Omental fat pad (tissue), 4 donors: ENCODE measurements around the gene ROBO1. TPM values are rescaled to one million over a fixed set of nuclear protein-coding genes. Genes with fewer than 3 reads are reported as not detected.

ENCODE experiments used
- ATAC-seq: fragments of 150-250 bp; one replicate; pipeline ENCODE4 v1.9.1; 2016; ENCODE audit warnings: mild to moderate bottlenecking, moderate library complexity; ENCODE audit not compliant: low FRiP score
- DNase-seq: peaks from one replicate; pipeline ENCODE4 v3.0.0-alpha.2; 2019; ENCODE audit warnings: low spot score
- total RNA-seq, 4 donors: library from RNA; depleted of rRNA; stranded (reverse); fragments of >200 nt; gene quantifications; one replicate each; pipeline ENCODE4 v1.1.0, GENCODE V29; 2016
- TF ChIP-seq, protein P1 (sequence below), 3 donors: fragments of 450-650 bp; IDR thresholded peaks; one replicate each; pipeline ENCODE4 v1.5.1; 2016 to 2017; ENCODE audit warnings: antibody characterized with exemption in 3 of 3, mild to moderate bottlenecking in 3 of 3, moderate library complexity in 2 of 3

The ROBO1 gene
- total RNA-seq, 4 donors from 2014 or later = 13.7 to 34.2 (median 21.0) TPM

DNA sequence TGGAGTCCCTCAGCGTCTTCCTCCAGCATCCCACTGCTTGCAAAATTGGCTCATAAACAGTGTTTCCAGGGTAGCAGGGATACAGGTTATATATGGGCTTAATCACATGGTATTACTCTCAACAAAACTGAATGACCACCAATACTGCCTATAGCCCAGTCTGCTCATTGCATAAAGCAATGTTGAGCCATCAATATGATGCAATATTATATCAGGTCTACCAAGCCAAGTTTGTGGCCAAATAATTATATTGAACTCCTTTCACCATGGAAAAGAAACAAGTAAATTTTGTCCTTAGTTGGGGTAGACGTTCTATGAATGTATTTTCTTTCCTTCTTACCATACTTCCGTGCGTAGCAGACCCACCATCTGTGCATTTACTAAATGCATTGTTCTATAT lies 652.3 kb downstream of the ROBO1 start:
- DNase-seq (no peak), ATAC-seq (no peak)

GRCh38 chr3:79113876-79114275 lies 653.9 kb downstream of the ROBO1 start:
- TF ChIP-seq, protein P1, sequence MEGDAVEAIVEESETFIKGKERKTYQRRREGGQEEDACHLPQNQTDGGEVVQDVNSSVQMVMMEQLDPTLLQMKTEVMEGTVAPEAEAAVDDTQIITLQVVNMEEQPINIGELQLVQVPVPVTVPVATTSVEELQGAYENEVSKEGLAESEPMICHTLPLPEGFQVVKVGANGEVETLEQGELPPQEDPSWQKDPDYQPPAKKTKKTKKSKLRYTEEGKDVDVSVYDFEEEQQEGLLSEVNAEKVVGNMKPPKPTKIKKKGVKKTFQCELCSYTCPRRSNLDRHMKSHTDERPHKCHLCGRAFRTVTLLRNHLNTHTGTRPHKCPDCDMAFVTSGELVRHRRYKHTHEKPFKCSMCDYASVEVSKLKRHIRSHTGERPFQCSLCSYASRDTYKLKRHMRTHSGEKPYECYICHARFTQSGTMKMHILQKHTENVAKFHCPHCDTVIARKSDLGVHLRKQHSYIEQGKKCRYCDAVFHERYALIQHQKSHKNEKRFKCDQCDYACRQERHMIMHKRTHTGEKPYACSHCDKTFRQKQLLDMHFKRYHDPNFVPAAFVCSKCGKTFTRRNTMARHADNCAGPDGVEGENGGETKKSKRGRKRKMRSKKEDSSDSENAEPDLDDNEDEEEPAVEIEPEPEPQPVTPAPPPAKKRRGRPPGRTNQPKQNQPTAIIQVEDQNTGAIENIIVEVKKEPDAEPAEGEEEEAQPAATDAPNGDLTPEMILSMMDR (IDR thresholded peaks at IDR 0.05) = no peak
- DNase-seq (no peak), ATAC-seq (no peak)

More for the DNA sequence above, 652.3 kb downstream of the ROBO1 start:
- TF ChIP-seq, protein P1 (IDR thresholded peaks at IDR 0.05) = no peak

GRCh38 chr3:79111375-79112052 lies 656.3 kb downstream of the ROBO1 start:
- ATAC-seq (no peak), DNase-seq (no peak)
- TF ChIP-seq, protein P1 (IDR thresholded peaks at IDR 0.05) = no peak

GRCh38 chr3:79109754-79110153 lies 658.0 kb downstream of the ROBO1 start:
- TF ChIP-seq, protein P1 (IDR thresholded peaks at IDR 0.05) = no peak
- no peak for DNase-seq
- no peak for ATAC-seq

- DNase-seq = no peak
- no peak for ATAC-seq
- TF ChIP-seq, protein P1 (IDR thresholded peaks at IDR 0.05) = no peak
Observed at GRCh38 chr3:79103307-79103706, 664.5 kb downstream of the ROBO1 start.

DNA sequence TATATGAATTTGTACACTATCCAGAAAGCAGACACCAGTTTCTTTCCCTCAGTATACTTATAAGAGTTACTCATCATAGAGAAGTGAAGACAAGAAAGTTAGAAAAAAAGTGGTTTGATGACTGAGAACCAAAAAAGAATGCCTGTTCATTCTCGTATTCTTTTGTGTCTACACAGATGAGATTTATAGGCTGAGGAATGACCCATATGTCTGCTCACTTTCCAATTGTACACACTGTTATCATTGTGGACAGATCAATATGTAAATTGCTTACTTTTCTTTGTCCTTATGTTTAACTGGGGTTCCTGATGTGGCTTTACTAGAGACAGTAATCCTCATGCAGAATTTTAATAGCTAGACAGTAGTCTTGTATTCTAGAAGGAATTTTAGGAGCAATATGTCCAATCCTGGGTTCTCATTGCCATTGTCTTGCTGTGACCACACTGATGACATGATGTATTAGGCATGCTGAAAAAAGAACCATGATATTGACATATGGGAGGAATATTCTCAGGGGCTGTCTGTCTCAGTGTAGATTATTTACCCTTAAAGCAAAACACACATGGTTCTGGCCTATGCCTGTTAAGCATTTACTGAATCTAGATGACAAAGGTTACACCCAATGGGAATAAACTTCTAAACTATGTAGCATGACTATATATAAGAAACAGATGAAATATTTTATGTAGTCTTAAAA lies 669.7 kb downstream of the ROBO1 start:
- DNase-seq = no peak
- no peak for ATAC-seq
- TF ChIP-seq, protein P1 (IDR thresholded peaks at IDR 0.05) = no peak

DNA sequence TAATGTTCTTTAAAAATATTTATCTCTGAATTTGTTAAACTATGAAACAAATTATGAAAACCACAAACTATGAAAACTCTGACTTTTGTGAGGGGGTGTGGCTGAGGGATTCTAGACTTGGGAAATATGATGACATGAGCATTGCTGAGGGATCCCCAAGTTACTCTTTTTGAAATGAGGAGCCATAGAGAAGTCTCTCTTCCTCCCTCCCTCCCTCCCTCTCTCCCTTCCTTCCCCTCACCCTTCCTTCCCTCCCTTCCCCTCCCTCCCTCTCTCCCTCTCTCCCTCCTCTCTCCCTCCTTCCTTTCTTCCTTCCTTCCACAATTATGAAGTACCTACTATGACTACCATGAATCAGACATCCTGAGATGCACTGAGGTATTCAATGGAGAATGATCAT lies 673.1 kb downstream of the ROBO1 start:
- no peak for ATAC-seq

More for the DNA sequence above, 673.1 kb downstream of the ROBO1 start:
- TF ChIP-seq, protein P1 (IDR thresholded peaks at IDR 0.05) = no peak
- no peak for DNase-seq
